Loucy (cell line): ENCODE results near the gene BCAS3.

Experiments
- H2AFZ ChIP-seq: fragments of 200-600 bp; sonication (generic); 2 replicates; pipeline ENCODE4 v1.6.0; 2016; ENCODE audit warnings: antibody characterized with exemption, mild to moderate bottlenecking, low read length, moderate library complexity
- H3F3A ChIP-seq: fragments of 200-600 bp; 2 replicates; pipeline ENCODE4 v1.6.0; 2016; ENCODE audit warnings: antibody characterized with exemption, low read depth, mild to moderate bottlenecking
- H3K27me3 ChIP-seq: fragments of 200-600 bp; sonication (generic); 2 replicates; pipeline ENCODE4 v1.6.1; 2014; ENCODE audit warnings: low read length, mild to moderate bottlenecking; ENCODE audit not compliant: insufficient read depth, poor library complexity, severe bottlenecking
- H3K36me3 ChIP-seq: fragments of 200-600 bp; sonication (generic); 2 replicates; pipeline ENCODE4 v1.6.1; 2016; ENCODE audit warnings: low read length; ENCODE audit not compliant: insufficient read depth
- H3K4me1 ChIP-seq: fragments of 200-600 bp; sonication (generic); 2 replicates; pipeline ENCODE4 v1.5.1; 2014; ENCODE audit warnings: low read length, mild to moderate bottlenecking; ENCODE audit not compliant: insufficient read depth, poor library complexity, severe bottlenecking
- H3K4me2 ChIP-seq: fragments of 200-600 bp; sonication (generic); 2 replicates; pipeline ENCODE4 v1.6.0; 2014; ENCODE audit warnings: antibody characterized with exemption, low read length, low read depth, mild to moderate bottlenecking; ENCODE audit not compliant: poor library complexity, severe bottlenecking
- H3K4me3 ChIP-seq: fragments of 200-600 bp; sonication (generic); 2 replicates; pipeline ENCODE4 v1.5.1; 2014; ENCODE audit warnings: low read length, mild to moderate bottlenecking, mixed read lengths; ENCODE audit not compliant: poor library complexity, severe bottlenecking
- H3K79me2 ChIP-seq: fragments of 200-600 bp; sonication (generic); 2 replicates; pipeline ENCODE4 v1.6.1; 2014; ENCODE audit warnings: low read length; ENCODE audit not compliant: insufficient read depth
- H3K9ac ChIP-seq: fragments of 200-600 bp; sonication (generic); 2 replicates; pipeline ENCODE4 v1.6.0; 2014; ENCODE audit warnings: mild to moderate bottlenecking, low read depth, low read length, moderate library complexity; ENCODE audit not compliant: poor library complexity, severe bottlenecking
- H3K9me2 ChIP-seq: fragments of 200-600 bp; sonication (generic); replicated peaks from 2 replicates; pipeline ENCODE4 v1.6.1; 2016; ENCODE audit warnings: low read depth, low read length, mixed read lengths
- H3K9me3 ChIP-seq: fragments of 200-600 bp; sonication (generic); 2 replicates; pipeline ENCODE4 v1.6.1; 2014; ENCODE audit warnings: mild to moderate bottlenecking, antibody characterized with exemption, low read length, low read depth; ENCODE audit not compliant: insufficient read depth
- H4K20me1 ChIP-seq: fragments of 200-600 bp; sonication (generic); 2 replicates; pipeline ENCODE4 v1.6.0; 2014; ENCODE audit warnings: antibody characterized with exemption, low read length, mild to moderate bottlenecking; ENCODE audit not compliant: insufficient read depth, poor library complexity, severe bottlenecking
- CTCF ChIP-seq: fragments of 200-600 bp; sonication (generic); conservative IDR thresholded peaks from 2 replicates; pipeline ENCODE4 v1.5.1; 2014; ENCODE audit warnings: mild to moderate bottlenecking, antibody characterized with exemption, low read length
- EZH2phosphoT487 ChIP-seq: fragments of 200-600 bp; IDR thresholded peaks from 2 replicates; pipeline ENCODE4 v1.6.1; 2018; ENCODE audit warnings: antibody characterized with exemption, mild to moderate bottlenecking, moderate library complexity, borderline replicate concordance

Gene BCAS3

GRCh38 chr17:61129267-61130254 lies 451.9 kb downstream of the BCAS3 start:
- Histone ChIP-seq H3K9me3 (no peaks in the 10 kb centered on the region), H3K4me1 (peaks cover 16% of the 10 kb centered on the region), H3K36me3 (no peaks in the 10 kb centered on the region), H3K27me3 (no peaks in the 10 kb centered on the region), H2AFZ (no peak overlapping the region), H3K4me2 (no peak overlapping the region), H3F3A (no peaks in the 10 kb centered on the region), H3K9me2 (no peaks in the 10 kb centered on the region), H4K20me1 (no peaks in the 10 kb centered on the region), H3K79me2 (no peaks in the 10 kb centered on the region), H3K4me3 (no peak overlapping the region), H3K9ac (no peak overlapping the region)
- TF ChIP-seq CTCF = no peak
- TF ChIP-seq EZH2phosphoT487 = no peak

- no peak overlapping the region for H2AFZ ChIP-seq
- no peak overlapping the region for H3K9ac ChIP-seq
- TF ChIP-seq EZH2phosphoT487 (no peak), CTCF (no peak)
- peaks cover 16% of the 10 kb centered on the region for H3K4me1 ChIP-seq
- H3K4me2 ChIP-seq = no peak overlapping the region
- H3K27me3 ChIP-seq = no peaks in the 10 kb centered on the region
- H3K9me3 ChIP-seq = no peaks in the 10 kb centered on the region
- H3K4me3 ChIP-seq = no peak overlapping the region
- H3K9me2 ChIP-seq = no peaks in the 10 kb centered on the region
- no peaks in the 10 kb centered on the region for H3K36me3 ChIP-seq
- H3F3A ChIP-seq = no peaks in the 10 kb centered on the region
- H3K79me2 ChIP-seq = no peaks in the 10 kb centered on the region
- no peaks in the 10 kb centered on the region for H4K20me1 ChIP-seq
These were observed 452.7 kb downstream of the BCAS3 start for GRCh38 chr17:61130330-61130729.

GRCh38 chr17:61131585-61131984 lies 453.9 kb downstream of the BCAS3 start:
- Histone ChIP-seq H3K79me2 (no peaks in the 10 kb centered on the region), H3K9ac (no peak overlapping the region), H2AFZ (no peak overlapping the region), H3K36me3 (no peaks in the 10 kb centered on the region), H3F3A (no peaks in the 10 kb centered on the region), H3K4me2 (no peak overlapping the region), H3K9me2 (no peaks in the 10 kb centered on the region), H3K4me1 (peaks cover 16% of the 10 kb centered on the region), H3K4me3 (no peak overlapping the region), H3K9me3 (no peaks in the 10 kb centered on the region), H3K27me3 (no peaks in the 10 kb centered on the region), H4K20me1 (no peaks in the 10 kb centered on the region)
- no peak for TF ChIP-seq CTCF
- no peak for TF ChIP-seq EZH2phosphoT487
